Urinary bladder (tissue), 4 donors: ENCODE data around the gene CAMP. TPM values are rescaled to one million over a fixed set of nuclear protein-coding genes. Genes with fewer than 3 reads are reported as not detected.
A peak's percentile ranks its signal among the peaks of the same experiment; 100 is the strongest.

Experiments
- DNase-seq: peaks from one replicate; pipeline ENCODE4 v3.0.0-alpha.2; 2015; ENCODE audit errors: extremely low spot score
- H3K27ac ChIP-seq: one replicate; pipeline ENCODE4 v1.5.1; 2013; ENCODE audit warnings: low read depth, mild to moderate bottlenecking, moderate library complexity
- H3K36me3 ChIP-seq: one replicate; pipeline ENCODE4 v1.6.1; 2013; ENCODE audit warnings: mild to moderate bottlenecking, moderate library complexity; ENCODE audit not compliant: insufficient read depth
- H3K4me1 ChIP-seq: one replicate; pipeline ENCODE4 v1.6.1; 2013; ENCODE audit warnings: mild to moderate bottlenecking, moderate library complexity; ENCODE audit not compliant: insufficient read depth
- H3K4me3 ChIP-seq: one replicate; pipeline ENCODE4 v1.5.1; 2013; ENCODE audit warnings: low read depth, low read length
- whole genome bisulfite sequencing: extraction: QIAGEN DNeasy Blood & Tissue Kit; methylation state at CpG from one replicate; pipeline ENCODE4 v1.1.7; 2013; 5-methylcytosine and 5-hydroxymethylcytosine counted together
- polyA plus RNA-seq: library from polyadenylated mRNA; stranded (reverse); fragments of 200-250 nt; gene quantifications from one replicate; pipeline ENCODE4 v1.2.3, GENCODE V29; 2013
- total RNA-seq: library from RNA; depleted of rRNA; stranded (reverse); fragments of >200 nt; gene quantifications from one replicate; pipeline ENCODE4 v1.2.3, GENCODE V29; 2014
- donor health status: healthy with polysubstance abuse.
- donor health status: healthy.

Gene CAMP
- total and polyA plus RNA-seq, 2 donors: 2.2 TPM; not detected in 1

DNA sequence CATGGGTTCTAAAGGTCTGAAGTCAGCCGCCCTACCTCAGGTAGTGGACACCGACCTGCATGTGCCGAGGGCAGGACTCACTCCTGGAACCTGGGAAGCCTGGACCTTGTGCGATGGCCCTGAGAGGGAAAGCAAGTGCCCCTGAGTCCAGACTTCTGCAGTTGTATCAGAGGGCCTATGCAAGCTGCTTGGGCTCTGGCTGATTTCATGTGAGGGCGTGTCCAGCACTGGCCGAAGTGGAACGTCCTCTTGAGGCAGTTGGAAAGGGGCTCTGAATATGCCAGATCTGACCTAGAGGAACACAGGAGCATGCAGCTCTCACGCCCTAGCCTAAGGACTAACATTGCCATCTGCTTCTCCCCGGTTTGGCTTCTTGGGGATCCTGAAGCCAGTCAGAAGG lies 2.5 kb upstream of the CAMP start:
- Histone ChIP-seq H3K27ac (no peak overlapping the region), H3K4me1 (no peaks in the 10 kb centered on the region), H3K36me3 (no peaks in the 10 kb centered on the region), H3K4me3 (no peak overlapping the region)
- DNase-seq: no peak
- 81% methylated on average over 9 of the region's 9 CpGs for WGBS

- no peak overlapping the region for H3K27ac ChIP-seq
- H3K4me3 ChIP-seq: no peak overlapping the region
- no peaks in the 10 kb centered on the region for H3K4me1 ChIP-seq
- DNase-seq: no peak
- no peaks in the 10 kb centered on the region for H3K36me3 ChIP-seq
- WGBS: 79% methylated on average over 3 of the region's 3 CpGs
Measured at GRCh38 chr3:48225587-48225986, 2.3 kb downstream of the CAMP start.

GRCh38 chr3:48226939-48227338 lies 3.6 kb downstream of the CAMP start:
- no peak overlapping the region for H3K27ac ChIP-seq
- no peaks in the 10 kb centered on the region for H3K4me1 ChIP-seq
- H3K36me3 ChIP-seq: no peaks in the 10 kb centered on the region
- DNase-seq: no peak
- 38% methylated on average over 3 of the region's 3 CpGs for WGBS
- H3K4me3 ChIP-seq: no peak overlapping the region

DNA sequence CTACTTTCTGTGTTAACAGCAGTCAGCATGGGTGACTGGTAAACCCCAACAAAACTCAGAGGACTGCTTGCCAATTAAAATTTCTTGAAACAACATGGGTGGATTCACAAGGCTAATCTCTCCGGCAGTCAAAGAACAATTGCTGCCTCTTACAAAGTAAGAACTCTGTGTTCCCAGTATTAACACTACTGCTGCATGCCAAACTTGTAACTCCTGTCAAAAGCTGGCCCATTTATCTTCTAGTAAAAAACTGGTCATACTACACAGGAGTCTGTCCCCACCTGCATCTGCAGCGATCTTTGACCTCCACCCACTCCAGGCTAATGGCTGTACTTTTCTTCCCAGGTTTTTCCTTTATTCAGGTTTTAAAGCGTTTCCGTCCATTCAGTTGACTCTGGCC lies 8.9 kb downstream of the CAMP start:
- Histone ChIP-seq H3K4me1 (peaks cover 2% of the 10 kb centered on the region), H3K4me3 (no peak overlapping the region), H3K36me3 (no peaks in the 10 kb centered on the region), H3K27ac (no peak overlapping the region)
- 65% methylated on average over 4 of the region's 4 CpGs for WGBS
- peak; percentile 59 for DNase-seq

DNA sequence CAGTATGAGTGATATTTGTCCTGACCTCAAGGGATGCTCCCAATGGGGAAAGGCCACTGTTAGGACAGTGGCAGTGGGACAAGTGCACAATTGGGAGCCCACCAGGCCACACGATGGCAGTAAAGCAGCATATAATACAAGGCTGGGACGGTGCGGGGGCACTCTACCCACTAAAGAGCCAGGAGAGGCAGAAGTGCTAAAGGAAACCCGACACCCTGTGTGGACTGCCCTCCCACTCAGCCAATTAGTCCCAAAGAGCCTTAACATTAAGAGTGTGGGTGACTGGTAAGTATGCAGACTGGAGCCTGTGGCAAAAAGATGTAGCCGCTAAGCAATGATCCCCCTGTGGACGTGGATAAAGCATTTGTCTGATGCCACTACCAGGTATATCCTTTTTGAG lies 9.4 kb downstream of the CAMP start:
- H3K4me3 ChIP-seq: no peak overlapping the region
- H3K36me3 ChIP-seq: no peaks in the 10 kb centered on the region
- no peak for DNase-seq
- WGBS: 27% methylated on average over 6 of the region's 6 CpGs
- no peak overlapping the region for H3K27ac ChIP-seq
- peaks cover 2% of the 10 kb centered on the region for H3K4me1 ChIP-seq

- Histone ChIP-seq H3K4me1 (peaks cover 2% of the 10 kb centered on the region), H3K4me3 (no peak overlapping the region), H3K27ac (no peak overlapping the region), H3K36me3 (no peaks in the 10 kb centered on the region)
- DNase-seq: no peak
- 87% methylated on average over 2 of the region's 2 CpGs for WGBS
Measured at GRCh38 chr3:48233542-48233941, 10.2 kb downstream of the CAMP start.

- H3K36me3 ChIP-seq: no peaks in the 10 kb centered on the region
- no peak overlapping the region for H3K27ac ChIP-seq
- no peak overlapping the region for H3K4me3 ChIP-seq
- WGBS: 47% methylated on average over 1 of the region's 1 CpG
- H3K4me1 ChIP-seq: peaks cover 2% of the 10 kb centered on the region
- no peak for DNase-seq
Measured at GRCh38 chr3:48236531-48236930, 13.2 kb downstream of the CAMP start.

DNA sequence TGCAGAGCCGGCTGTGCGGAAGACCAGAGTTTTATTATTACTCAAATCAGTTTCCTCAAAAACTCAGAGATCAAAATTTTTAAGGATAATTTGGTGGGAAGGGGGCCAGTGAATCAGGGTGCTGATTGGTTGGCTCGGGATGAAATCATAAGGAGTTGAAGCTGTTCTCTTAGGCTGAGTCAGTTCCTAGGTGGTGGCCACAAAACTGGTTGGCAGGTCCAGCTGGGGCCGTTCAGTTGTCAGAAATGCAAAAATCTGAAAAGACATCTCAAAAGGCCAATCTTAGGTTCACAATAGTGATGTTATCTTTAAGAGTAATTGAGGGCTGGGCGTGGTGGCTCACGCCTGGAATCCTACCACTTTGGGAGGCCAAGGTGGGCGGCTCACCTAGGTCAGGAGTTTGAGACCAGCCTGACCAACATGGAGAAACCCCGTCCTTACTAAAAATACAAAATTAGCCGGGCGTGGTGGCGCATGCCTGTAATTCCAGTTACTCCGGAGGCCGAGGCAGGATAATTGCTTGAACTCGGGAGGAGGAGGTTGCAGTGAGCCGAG lies 15.3 kb downstream of the CAMP start:
- Histone ChIP-seq H3K27ac (no peak overlapping the region), H3K36me3 (no peaks in the 10 kb centered on the region), H3K4me1 (no peaks in the 10 kb centered on the region), H3K4me3 (no peak overlapping the region)
- WGBS: 89% methylated on average over 15 of the region's 15 CpGs
- no peak for DNase-seq

- peak overlapping the region; percentile 59 for H3K4me3 ChIP-seq
- H3K4me1 ChIP-seq: no peaks in the 10 kb centered on the region
- H3K27ac ChIP-seq: no peak overlapping the region
- 64% methylated on average over 20 of the region's 20 CpGs for WGBS
- H3K36me3 ChIP-seq: no peaks in the 10 kb centered on the region
- no peak for DNase-seq
Measured at GRCh38 chr3:48240000-48240963, 17.0 kb downstream of the CAMP start.

DNA sequence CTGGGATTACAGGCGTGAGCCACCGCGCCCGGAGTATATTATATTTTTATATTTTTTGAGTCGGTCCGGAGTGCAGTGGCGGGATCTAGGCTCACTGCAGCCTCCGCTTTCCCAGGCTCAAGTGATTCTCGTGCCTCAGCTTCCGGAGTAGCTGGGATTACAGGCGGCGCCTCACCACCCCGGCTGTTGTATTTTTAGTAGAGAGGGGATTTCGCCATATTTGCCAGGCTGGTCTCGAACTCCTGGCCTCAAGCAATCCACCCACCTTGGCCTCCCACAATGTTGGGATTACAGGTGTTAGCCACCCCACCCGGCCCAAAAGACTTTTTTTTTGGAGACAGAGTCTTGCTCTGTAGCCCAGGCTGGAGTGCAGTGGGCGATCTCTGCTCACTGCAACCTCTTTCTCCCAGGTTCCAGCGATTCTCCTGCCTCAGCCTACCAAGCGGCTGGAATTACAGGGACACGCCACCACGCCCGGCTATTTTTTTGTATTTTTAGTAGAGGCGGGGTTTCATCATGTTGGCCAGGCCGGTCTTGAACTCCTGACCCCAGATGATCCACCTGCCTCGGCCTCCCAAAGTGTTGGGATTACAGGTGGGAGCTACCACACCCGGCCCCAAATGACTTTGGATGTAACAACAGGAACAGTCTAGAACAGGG lies 18.6 kb downstream of the CAMP start:
- no peak for DNase-seq
- WGBS: 47% methylated on average over 26 of the region's 26 CpGs

DNA sequence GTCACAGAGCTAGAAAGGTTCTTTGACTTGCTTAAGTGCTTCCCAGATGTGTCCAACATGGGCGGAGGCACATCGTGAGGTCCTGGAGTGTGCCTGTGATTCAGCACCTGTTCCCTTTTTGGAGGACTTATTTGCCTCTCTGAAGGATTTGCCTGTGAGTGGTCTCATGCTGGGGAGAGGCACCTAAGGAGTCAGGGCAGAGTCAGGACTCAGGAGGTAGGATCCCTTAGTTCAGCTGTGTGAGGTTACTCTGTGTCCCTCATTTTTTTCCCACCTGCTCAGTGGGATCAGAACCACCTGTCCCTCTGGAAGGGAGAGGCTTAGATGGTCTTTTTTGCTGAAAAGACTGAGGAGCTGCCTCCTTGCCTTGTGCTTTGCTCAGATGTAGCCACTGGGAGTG lies 20.6 kb downstream of the CAMP start:
- 92% methylated on average over 2 of the region's 2 CpGs for whole genome bisulfite sequencing
- H3K27ac ChIP-seq: no peak overlapping the region
- no peaks in the 10 kb centered on the region for H3K4me1 ChIP-seq
- H3K36me3 ChIP-seq: peaks cover 7% of the 10 kb centered on the region
- DNase-seq: no peak
- H3K4me3 ChIP-seq: no peak overlapping the region

More for the DNA sequence above, 18.6 kb downstream of the CAMP start:
- H3K36me3 ChIP-seq: no peaks in the 10 kb centered on the region
- no peaks in the 10 kb centered on the region for H3K4me1 ChIP-seq
- no peak overlapping the region for H3K27ac ChIP-seq
- H3K4me3 ChIP-seq: peak overlapping the region; percentile 59

DNA sequence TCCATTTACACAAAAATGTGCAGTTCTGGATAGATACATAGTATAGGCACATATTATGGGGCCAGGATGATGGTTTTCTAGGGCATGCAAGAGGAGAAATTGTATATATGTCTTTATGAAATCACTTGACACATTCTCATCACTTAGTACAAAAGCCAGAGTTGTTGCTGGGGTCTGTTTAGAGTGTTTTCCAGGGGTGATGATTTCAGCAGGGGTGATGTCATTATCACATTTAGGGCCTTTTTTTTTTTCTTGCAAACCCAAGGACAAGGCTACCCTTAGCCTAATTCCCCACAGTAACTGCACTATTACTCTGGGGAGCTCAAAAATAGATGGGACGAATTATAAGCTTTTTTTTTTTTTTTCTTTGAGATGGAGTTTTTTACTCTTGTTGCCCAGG lies 21.2 kb downstream of the CAMP start:
- Histone ChIP-seq H3K4me1 (no peaks in the 10 kb centered on the region), H3K27ac (no peak overlapping the region), H3K4me3 (no peak overlapping the region), H3K36me3 (peaks cover 7% of the 10 kb centered on the region)
- no peak for DNase-seq
- WGBS: 80% methylated on average over 1 of the region's 1 CpG

DNA sequence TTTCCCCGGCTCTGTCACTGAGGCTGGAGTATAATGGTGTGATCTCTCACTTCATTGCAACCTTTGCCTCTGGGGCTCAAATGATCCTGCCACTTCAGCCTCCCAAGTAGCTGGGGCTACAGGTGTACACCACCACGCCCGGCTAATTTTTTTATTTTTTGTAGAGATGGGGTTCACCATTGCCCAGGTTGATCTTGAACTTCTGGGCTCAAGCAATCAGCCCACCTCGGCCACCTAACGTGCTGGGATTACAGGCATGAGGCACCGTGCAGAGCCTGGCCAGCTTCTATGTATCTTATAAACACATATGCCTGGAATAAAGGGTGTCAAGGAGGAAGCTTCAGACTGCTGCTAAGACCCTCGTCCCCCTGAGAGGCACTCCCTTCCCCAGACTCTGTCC lies 21.8 kb downstream of the CAMP start:
- 96% methylated on average over 7 of the region's 7 CpGs for WGBS
- H3K36me3 ChIP-seq: peaks cover 7% of the 10 kb centered on the region
- DNase-seq: no peak
- H3K4me3 ChIP-seq: no peak overlapping the region
- no peak overlapping the region for H3K27ac ChIP-seq
- no peaks in the 10 kb centered on the region for H3K4me1 ChIP-seq

DNA sequence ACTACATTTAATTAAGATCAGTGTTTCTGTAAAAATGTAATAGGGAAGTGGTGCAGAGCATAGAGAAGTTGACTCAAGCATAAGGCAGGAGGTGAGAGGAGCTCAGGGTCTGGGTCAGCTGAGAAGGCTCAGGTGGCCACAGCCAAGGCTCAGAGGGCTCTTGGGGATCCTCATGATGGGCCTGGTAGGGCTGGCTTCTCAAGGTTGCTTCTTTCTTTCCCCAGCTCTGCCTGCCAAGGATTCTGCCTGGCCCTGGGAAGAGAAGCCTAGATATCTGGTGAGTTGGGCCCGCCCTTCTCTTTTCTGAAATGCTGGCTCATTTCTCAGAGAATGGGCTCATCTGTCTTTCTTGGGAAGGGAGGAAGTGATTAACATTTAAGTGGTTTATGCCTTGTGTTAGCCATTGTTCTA lies 24.1 kb downstream of the CAMP start:
- H3K4me1 ChIP-seq: no peaks in the 10 kb centered on the region
- no peak for DNase-seq
- peaks cover 7% of the 10 kb centered on the region for H3K36me3 ChIP-seq
- WGBS: 81% methylated on average over 1 of the region's 1 CpG
- no peak overlapping the region for H3K4me3 ChIP-seq
- no peak overlapping the region for H3K27ac ChIP-seq
